Fibroblast of the aortic adventitia (primary cell): ENCODE data around the gene LYZL4. TPM values are rescaled to one million over a fixed set of nuclear protein-coding genes. Genes with fewer than 3 reads are reported as not detected.

ENCODE experiments used
- DNase-seq: peaks from one replicate; pipeline ENCODE4 v3.0.0-alpha.2; 2010; ENCODE audit warnings: low read depth
- H3K4me3 ChIP-seq: 2 replicates; pipeline ENCODE4 v1.5.1; 2011; ENCODE audit warnings: low read depth, mild to moderate bottlenecking, control low read depth, low read length, moderate library complexity
- total RNA-seq: library from RNA; depleted of rRNA; stranded (reverse); fragments of >200 nt; gene quantifications from 2 replicates; pipeline ENCODE4 v1.2.3, GENCODE V29; 2012; ENCODE audit warnings: low replicate concordance
- TF ChIP-seq, protein P1 (sequence below): IDR thresholded peaks from 2 replicates; pipeline ENCODE4 v1.5.1; 2011; ENCODE audit warnings: mild to moderate bottlenecking, low read length, control low read depth, inconsistent platforms; ENCODE audit not compliant: insufficient read depth

Gene LYZL4
- total RNA-seq, 1 donor, result not detected

DNA sequence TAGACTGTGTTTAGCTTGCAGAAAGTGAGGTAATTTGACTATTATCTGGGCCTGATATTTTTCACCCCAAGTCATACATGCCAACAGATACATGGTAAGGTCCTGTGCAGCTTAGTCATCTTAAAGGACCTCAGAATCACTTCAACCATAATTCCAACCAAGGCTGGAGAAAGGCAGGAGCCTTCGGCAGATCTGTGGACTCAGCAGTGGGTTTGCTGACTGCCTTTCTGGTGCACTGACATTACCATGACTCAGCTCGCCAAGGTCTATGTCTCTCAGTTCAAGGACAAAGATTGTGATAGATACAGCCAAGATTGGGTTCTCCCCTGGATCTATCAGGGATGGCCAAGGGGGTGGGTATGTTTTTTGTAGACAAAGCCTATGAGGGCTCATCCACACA lies 32.7 kb downstream of the LYZL4 start:
- no peak for DNase-seq
- TF ChIP-seq, protein P1, sequence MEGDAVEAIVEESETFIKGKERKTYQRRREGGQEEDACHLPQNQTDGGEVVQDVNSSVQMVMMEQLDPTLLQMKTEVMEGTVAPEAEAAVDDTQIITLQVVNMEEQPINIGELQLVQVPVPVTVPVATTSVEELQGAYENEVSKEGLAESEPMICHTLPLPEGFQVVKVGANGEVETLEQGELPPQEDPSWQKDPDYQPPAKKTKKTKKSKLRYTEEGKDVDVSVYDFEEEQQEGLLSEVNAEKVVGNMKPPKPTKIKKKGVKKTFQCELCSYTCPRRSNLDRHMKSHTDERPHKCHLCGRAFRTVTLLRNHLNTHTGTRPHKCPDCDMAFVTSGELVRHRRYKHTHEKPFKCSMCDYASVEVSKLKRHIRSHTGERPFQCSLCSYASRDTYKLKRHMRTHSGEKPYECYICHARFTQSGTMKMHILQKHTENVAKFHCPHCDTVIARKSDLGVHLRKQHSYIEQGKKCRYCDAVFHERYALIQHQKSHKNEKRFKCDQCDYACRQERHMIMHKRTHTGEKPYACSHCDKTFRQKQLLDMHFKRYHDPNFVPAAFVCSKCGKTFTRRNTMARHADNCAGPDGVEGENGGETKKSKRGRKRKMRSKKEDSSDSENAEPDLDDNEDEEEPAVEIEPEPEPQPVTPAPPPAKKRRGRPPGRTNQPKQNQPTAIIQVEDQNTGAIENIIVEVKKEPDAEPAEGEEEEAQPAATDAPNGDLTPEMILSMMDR, result no peak
- no peak overlapping the region for H3K4me3 ChIP-seq

DNA sequence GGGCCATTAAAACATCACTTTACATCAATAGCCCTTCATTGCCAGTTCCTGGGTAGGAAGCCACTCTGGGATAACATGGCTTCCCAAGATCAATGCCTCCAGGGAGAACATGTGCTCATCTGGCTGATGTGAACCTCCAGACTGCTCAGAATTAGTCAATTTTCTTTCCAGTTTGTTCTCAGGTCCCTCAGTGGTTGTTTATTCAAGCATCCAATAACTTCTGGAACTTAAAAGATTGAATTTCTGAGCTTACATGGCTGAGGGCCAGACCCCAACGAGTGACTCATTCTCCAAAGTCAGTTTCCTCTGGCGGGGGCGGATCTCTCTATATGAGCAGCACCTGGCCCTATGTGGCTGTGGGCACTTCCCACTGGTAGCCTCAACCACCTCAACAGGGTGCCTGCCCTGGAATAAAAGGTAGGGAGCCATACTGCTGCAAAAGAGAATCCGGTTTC lies 34.0 kb downstream of the LYZL4 start:
- peak; percentile 60 for DNase-seq
- H3K4me3 ChIP-seq, result no peak overlapping the region
- TF ChIP-seq, protein P1, result no peak

DNA sequence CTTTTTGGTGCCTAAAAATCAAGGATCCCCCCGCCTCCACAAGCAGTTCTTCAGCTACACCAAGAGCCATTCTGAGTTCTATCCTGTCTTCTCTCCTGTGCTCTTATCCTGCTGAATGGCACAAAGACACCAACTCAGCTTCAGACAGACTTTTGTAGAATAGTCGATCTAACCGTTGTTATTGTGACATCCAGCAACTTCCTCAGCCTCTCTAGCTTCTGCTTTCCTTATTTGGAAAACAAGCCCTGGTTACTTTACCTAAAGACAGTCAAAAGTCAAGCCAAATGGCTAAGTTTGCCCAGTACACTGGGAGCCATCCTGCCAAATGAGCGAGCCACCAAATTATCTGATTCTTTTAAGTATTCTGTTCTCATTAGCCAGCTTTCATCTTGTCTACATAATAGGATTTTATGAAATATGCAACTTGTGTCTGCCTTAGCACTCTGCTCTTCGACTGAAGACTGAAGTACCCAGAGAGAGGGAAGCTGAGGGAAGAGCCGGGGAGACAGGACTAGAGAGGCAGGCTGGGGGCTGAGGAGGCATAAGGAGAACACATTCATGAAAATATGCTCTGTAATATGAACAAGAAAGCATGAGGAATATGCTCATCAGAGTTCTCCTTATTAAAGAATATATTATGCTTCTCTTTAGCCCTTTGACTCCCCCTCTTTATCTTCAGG lies 35.1 kb downstream of the LYZL4 start:
- DNase-seq, result no peak
- H3K4me3 ChIP-seq, result no peak overlapping the region
- TF ChIP-seq, protein P1, result no peak

DNA sequence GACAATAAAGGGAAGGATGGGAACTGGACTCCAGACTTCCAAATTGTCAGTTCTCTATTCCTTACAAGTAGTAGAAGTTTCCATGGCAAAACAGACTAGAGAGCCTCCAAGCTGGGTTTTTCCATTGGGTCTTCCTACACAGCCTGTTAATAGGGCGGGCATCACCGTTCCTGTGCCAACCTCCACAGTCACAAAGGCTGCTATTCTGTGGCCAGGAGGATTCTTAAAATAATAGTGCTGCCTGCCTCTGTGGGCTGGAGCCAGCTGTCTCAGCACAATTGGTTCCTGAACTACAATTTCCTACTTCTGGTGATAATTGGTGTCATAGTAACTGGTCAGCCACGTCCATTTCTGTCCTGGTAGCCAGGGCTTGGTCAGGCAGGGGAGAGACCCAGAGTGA lies 38.6 kb downstream of the LYZL4 start:
- no peak for DNase-seq
- no peak overlapping the region for H3K4me3 ChIP-seq

DNA sequence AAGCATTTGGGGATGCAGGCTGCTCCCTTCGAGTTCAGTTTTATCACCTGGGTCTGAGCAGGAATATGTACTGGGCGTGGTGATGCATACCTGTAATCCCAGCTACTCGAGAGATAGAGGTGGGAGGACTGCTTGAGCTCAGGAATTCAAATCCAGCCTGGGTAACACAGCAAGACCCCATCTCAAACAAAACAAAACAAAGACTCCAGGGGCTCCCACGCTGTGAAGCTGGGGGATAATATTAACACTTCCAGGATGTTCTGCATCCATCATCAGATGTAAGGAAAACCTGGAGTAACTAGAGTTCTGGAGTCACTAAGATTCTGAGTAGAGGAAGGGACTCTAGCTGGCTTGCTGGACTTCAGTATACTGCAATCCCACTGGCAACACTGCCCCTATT lies 40.6 kb downstream of the LYZL4 start:
- no peak for DNase-seq
- TF ChIP-seq, protein P1, result no peak
- no peak overlapping the region for H3K4me3 ChIP-seq

More for the DNA sequence above, 38.6 kb downstream of the LYZL4 start:
- TF ChIP-seq, protein P1, result no peak

DNA sequence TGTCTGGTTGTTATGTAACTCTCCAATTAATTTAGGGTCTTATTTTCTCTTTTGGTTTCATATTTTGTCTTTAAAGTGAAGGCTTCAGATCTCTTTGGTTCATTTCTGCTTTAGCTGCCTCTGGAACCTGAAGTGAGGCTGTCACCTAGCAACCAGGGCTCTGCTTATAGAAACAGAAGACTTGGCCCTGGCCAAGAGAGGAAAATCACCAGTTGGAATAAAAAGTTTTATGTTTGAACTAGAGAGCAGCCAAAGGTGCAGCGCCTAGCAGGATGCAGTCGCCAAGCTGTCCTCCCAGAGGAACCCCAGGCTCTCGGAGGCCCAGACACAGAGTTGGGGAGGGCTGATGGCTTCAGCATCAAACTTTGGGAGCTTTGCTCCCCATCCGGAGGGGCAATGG lies 41.1 kb downstream of the LYZL4 start:
- H3K4me3 ChIP-seq, result no peak overlapping the region
- no peak for DNase-seq
- TF ChIP-seq, protein P1, result no peak

DNA sequence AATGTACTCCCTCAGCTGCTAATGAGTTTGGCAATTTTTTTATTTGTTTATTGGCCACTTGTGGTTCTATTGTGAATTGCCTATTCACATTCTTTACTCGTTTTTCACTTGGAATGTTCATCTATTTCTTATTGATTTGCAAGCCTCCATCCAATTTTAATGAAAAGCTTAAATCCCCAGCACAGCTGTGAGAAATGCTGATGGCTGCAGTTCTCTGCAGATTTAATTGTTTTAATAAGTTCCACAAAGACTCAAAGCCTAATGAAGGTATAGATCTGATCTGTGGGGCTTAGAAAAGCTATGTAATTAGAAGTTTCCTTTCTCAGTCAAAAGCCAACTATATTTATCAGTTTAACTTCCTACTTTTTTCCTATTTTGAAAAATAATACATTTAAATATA lies 41.5 kb downstream of the LYZL4 start:
- TF ChIP-seq, protein P1, result no peak
- H3K4me3 ChIP-seq, result no peak overlapping the region
- DNase-seq, result no peak
